ENCODE data around the gene PRDM16. TPM values are rescaled to one million over a fixed set of nuclear protein-coding genes. Genes with fewer than 3 reads are reported as not detected.

The PRDM16 gene
- total and polyA plus RNA-seq, 2 of the 13 experiments (the other 11 are each of a cell fraction or from before 2014, with no cell fraction given) = 0.15 to 0.81 TPM

DNA sequence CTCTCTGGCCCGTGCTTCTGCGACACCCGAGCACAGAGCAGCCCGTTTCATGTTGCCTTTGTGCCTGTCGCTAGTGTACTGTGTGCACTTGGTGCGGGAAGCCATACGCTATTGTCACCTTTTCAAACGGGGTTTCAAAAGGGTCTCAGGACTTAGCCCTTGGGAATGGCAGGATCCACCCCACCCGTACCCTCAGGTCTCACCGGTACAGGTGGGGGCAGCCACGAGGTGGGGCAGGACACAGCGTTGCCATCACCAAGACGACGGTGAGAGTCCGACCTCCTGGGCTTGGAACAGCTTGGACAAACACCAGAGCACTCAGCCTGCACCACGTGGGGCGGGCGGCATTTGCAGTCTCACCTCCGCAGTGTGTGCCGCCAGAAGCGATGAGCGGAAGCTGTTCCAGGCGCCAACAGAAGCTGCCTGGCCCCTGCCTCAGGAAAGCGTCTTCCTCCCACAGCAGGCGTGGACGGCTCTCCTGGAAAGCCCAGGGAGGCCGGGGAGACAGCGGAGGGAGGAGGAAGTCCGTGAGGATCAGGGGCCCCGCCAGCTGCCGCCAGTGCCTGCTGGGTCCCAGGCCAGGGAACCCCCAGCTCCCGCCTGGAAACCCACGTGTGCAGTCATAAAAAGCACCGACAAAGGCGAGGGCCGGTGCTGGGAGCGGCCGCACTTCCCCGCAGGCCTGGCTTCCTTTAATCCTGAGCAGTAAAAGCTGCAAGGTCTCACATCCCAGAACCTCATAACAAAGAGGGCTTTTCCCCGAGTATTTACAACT lies 254.2 kb downstream of the PRDM16 start (continued):
- TF ChIP-seq, protein P1, sequence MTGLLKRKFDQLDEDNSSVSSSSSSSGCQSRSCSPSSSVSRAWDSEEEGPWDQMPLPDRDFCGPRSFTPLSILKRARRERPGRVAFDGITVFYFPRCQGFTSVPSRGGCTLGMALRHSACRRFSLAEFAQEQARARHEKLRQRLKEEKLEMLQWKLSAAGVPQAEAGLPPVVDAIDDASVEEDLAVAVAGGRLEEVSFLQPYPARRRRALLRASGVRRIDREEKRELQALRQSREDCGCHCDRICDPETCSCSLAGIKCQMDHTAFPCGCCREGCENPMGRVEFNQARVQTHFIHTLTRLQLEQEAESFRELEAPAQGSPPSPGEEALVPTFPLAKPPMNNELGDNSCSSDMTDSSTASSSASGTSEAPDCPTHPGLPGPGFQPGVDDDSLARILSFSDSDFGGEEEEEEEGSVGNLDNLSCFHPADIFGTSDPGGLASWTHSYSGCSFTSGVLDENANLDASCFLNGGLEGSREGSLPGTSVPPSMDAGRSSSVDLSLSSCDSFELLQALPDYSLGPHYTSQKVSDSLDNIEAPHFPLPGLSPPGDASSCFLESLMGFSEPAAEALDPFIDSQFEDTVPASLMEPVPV (CRISPR knock-in tag; IDR thresholded peaks at IDR 0.05) = peak; percentile 59; the same call in 1 of the 2 replicates
- TF ChIP-seq ZNF256 (CRISPR knock-in tag; conservative IDR thresholded peaks at IDR 0.05) (no peak), ZNF564 (CRISPR knock-in tag; IDR thresholded peaks at IDR 0.05) (no peak), PRPF4 (IDR thresholded peaks at IDR 0.05; ENCODE audit: low read depth, low read length, poor library complexity, severe bottlenecking) (peak; percentile 93), TBX3 (IDR thresholded peaks at IDR 0.05; ENCODE audit: borderline replicate concordance) (no peak), HOXA7 (CRISPR knock-in tag; IDR thresholded peaks at IDR 0.05) (no peak), ZNF354B (CRISPR knock-in tag; IDR thresholded peaks at IDR 0.05) (peak; percentile 95), ZNF615 (CRISPR knock-in tag; IDR thresholded peaks at IDR 0.05; ENCODE audit: borderline replicate concordance) (no peak), CEBPB (IDR thresholded peaks at IDR 0.05; ENCODE audit: borderline replicate concordance, low read depth, low read length) (no peak), PRMT3 (CRISPR knock-in tag; IDR thresholded peaks at IDR 0.05; ENCODE audit: borderline replicate concordance, low read depth) (no peak), IRX3 (CRISPR knock-in tag; IDR thresholded peaks at IDR 0.05; ENCODE audit: borderline replicate concordance, low read depth) (no peak), ZNF720 (CRISPR knock-in tag; IDR thresholded peaks at IDR 0.05) (no peak), KLF9 (CRISPR knock-in tag; IDR thresholded peaks at IDR 0.05; ENCODE audit: low read depth) (no peak; the same call in 1 of the 2 replicates), POGZ (CRISPR knock-in tag; IDR thresholded peaks at IDR 0.05) (no peak), ZNF616 (CRISPR knock-in tag; IDR thresholded peaks at IDR 0.05; ENCODE audit: low read depth) (peak; percentile 93; the same call in 1 of the 2 replicates), ZKSCAN1 (IDR thresholded peaks at IDR 0.05; ENCODE audit: low read length) (no peak), HOXA5 (CRISPR knock-in tag; IDR thresholded peaks at IDR 0.05) (no peak), HNF4G (IDR thresholded peaks at IDR 0.05; ENCODE audit: borderline replicate concordance, low read depth, low read length) (no peak), HNF4G (CRISPR knock-in tag; IDR thresholded peaks at IDR 0.05; ENCODE audit: borderline replicate concordance, low read depth) (no peak)
- TF ChIP-seq, protein P2, sequence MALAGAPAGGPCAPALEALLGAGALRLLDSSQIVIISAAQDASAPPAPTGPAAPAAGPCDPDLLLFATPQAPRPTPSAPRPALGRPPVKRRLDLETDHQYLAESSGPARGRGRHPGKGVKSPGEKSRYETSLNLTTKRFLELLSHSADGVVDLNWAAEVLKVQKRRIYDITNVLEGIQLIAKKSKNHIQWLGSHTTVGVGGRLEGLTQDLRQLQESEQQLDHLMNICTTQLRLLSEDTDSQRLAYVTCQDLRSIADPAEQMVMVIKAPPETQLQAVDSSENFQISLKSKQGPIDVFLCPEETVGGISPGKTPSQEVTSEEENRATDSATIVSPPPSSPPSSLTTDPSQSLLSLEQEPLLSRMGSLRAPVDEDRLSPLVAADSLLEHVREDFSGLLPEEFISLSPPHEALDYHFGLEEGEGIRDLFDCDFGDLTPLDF (CRISPR knock-in tag; IDR thresholded peaks at IDR 0.05) = no peak; the same call in 1 of the 2 replicates
- TF ChIP-seq, protein P3, sequence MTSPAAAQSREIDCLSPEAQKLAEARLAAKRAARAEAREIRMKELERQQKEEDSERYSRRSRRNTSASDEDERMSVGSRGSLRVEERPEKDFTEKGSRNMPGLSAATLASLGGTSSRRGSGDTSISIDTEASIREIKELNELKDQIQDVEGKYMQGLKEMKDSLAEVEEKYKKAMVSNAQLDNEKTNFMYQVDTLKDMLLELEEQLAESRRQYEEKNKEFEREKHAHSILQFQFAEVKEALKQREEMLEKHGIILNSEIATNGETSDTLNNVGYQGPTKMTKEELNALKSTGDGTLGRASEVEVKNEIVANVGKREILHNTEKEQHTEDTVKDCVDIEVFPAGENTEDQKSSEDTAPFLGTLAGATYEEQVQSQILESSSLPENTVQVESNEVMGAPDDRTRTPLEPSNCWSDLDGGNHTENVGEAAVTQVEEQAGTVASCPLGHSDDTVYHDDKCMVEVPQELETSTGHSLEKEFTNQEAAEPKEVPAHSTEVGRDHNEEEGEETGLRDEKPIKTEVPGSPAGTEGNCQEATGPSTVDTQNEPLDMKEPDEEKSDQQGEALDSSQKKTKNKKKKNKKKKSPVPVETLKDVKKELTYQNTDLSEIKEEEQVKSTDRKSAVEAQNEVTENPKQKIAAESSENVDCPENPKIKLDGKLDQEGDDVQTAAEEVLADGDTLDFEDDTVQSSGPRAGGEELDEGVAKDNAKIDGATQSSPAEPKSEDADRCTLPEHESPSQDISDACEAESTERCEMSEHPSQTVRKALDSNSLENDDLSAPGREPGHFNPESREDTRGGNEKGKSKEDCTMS (CRISPR knock-in tag; conservative IDR thresholded peaks at IDR 0.05) = no peak
- TF ChIP-seq, protein P4, sequence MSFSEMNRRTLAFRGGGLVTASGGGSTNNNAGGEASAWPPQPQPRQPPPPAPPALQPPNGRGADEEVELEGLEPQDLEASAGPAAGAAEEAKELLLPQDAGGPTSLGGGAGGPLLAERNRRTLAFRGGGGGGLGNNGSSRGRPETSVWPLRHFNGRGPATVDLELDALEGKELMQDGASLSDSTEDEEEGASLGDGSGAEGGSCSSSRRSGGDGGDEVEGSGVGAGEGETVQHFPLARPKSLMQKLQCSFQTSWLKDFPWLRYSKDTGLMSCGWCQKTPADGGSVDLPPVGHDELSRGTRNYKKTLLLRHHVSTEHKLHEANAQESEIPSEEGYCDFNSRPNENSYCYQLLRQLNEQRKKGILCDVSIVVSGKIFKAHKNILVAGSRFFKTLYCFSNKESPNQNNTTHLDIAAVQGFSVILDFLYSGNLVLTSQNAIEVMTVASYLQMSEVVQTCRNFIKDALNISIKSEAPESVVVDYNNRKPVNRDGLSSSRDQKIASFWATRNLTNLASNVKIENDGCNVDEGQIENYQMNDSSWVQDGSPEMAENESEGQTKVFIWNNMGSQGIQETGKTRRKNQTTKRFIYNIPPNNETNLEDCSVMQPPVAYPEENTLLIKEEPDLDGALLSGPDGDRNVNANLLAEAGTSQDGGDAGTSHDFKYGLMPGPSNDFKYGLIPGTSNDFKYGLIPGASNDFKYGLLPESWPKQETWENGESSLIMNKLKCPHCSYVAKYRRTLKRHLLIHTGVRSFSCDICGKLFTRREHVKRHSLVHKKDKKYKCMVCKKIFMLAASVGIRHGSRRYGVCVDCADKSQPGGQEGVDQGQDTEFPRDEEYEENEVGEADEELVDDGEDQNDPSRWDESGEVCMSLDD (CRISPR knock-in tag; IDR thresholded peaks at IDR 0.05; ENCODE audit: borderline replicate concordance) = peak; percentile 29; the same call in 1 of the 2 replicates
